ENCODE data around the gene RANBP1. TPM values are rescaled to one million over a fixed set of nuclear protein-coding genes. Genes with fewer than 3 reads are reported as not detected.

Gene RANBP1
- total and polyA plus RNA-seq, 9 of the 15 experiments (the other 6 are each of a cell fraction or from before 2014, with no cell fraction given) = 162 to 2,891 (median 1,289) TPM

DNA sequence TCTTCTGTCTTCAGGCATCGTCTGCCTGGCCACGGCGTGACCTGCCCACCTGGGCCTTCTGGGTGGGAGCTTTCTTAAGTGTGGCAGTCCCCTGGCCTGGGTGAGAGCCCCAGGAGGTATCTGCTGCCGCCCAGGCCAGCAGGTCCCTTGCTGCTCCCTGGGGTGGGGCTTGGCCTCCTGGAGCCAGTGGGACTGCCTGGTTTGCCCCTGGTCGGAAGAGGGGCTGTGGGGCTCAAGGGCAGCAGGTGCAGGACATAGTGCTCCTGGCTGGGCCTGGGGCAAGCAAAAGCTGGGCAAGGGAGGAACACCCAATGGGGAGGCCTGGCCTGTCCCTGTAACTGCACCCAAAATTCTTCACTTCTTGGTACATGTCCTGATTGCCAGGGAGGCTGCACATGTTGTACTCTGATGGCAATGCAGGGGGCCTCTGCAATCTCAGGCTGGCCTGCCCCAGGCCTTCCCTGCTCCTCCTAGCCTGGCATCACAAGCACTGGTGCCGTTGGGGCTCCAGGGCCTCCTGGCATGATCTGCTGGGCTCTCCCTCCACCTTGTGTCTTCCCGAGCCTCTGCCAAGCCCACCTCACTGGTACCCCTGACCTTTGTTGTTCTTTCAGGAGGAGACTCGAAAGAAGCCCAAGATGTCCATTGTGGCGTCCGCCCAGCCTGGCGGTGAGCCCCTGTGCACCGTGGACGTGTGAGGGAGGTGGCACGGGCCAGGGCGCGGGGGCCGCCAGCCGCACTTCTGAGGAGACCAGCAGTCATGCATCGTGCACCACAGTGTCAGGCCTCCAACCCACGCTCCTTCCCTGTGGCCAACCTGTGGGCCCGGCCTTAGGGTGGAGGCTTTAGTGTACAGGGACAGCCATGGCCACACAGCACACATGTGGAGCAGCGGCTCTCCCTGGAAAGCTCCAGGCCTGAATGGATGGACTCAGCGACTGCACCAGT is 6.2 kb upstream of the RANBP1 start (continued):
- TF ChIP-seq, protein P1, sequence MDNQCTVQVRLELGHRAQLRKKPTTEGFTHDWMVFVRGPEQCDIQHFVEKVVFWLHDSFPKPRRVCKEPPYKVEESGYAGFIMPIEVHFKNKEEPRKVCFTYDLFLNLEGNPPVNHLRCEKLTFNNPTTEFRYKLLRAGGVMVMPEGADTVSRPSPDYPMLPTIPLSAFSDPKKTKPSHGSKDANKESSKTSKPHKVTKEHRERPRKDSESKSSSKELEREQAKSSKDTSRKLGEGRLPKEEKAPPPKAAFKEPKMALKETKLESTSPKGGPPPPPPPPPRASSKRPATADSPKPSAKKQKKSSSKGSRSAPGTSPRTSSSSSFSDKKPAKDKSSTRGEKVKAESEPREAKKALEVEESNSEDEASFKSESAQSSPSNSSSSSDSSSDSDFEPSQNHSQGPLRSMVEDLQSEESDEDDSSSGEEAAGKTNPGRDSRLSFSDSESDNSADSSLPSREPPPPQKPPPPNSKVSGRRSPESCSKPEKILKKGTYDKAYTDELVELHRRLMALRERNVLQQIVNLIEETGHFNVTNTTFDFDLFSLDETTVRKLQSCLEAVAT (IDR thresholded peaks at IDR 0.05) = no peak
- no peak for TF ChIP-seq ZFP1 (CRISPR knock-in tag; IDR thresholded peaks at IDR 0.05)
- no peak for TF ChIP-seq MEF2D (tag; conservative IDR thresholded peaks at IDR 0.05; ENCODE audit: low read depth)
- TF ChIP-seq STAT5B (CRISPR knock-in tag; IDR thresholded peaks at IDR 0.05) = no peak
- no peak for TF ChIP-seq ATF1 (CRISPR knock-in tag; IDR thresholded peaks at IDR 0.05)
- no peak for TF ChIP-seq ATF1 (tag; IDR thresholded peaks at IDR 0.05)
- TF ChIP-seq, protein P2, sequence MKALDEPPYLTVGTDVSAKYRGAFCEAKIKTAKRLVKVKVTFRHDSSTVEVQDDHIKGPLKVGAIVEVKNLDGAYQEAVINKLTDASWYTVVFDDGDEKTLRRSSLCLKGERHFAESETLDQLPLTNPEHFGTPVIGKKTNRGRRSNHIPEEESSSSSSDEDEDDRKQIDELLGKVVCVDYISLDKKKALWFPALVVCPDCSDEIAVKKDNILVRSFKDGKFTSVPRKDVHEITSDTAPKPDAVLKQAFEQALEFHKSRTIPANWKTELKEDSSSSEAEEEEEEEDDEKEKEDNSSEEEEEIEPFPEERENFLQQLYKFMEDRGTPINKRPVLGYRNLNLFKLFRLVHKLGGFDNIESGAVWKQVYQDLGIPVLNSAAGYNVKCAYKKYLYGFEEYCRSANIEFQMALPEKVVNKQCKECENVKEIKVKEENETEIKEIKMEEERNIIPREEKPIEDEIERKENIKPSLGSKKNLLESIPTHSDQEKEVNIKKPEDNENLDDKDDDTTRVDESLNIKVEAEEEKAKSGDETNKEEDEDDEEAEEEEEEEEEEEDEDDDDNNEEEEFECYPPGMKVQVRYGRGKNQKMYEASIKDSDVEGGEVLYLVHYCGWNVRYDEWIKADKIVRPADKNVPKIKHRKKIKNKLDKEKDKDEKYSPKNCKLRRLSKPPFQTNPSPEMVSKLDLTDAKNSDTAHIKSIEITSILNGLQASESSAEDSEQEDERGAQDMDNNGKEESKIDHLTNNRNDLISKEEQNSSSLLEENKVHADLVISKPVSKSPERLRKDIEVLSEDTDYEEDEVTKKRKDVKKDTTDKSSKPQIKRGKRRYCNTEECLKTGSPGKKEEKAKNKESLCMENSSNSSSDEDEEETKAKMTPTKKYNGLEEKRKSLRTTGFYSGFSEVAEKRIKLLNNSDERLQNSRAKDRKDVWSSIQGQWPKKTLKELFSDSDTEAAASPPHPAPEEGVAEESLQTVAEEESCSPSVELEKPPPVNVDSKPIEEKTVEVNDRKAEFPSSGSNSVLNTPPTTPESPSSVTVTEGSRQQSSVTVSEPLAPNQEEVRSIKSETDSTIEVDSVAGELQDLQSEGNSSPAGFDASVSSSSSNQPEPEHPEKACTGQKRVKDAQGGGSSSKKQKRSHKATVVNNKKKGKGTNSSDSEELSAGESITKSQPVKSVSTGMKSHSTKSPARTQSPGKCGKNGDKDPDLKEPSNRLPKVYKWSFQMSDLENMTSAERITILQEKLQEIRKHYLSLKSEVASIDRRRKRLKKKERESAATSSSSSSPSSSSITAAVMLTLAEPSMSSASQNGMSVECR (CRISPR knock-in tag; IDR thresholded peaks at IDR 0.05) = no peak
- TF ChIP-seq, protein P3, sequence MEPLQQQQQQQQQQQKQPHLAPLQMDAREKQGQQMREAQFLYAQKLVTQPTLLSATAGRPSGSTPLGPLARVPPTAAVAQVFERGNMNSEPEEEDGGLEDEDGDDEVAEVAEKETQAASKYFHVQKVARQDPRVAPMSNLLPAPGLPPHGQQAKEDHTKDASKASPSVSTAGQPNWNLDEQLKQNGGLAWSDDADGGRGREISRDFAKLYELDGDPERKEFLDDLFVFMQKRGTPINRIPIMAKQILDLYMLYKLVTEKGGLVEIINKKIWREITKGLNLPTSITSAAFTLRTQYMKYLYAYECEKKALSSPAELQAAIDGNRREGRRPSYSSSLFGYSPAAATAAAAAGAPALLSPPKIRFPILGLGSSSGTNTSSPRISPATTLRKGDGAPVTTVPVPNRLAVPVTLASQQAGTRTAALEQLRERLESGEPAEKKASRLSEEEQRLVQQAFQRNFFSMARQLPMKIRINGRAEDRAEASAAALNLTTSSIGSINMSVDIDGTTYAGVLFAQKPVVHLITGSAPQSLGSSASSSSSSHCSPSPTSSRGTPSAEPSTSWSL (CRISPR knock-in tag; IDR thresholded peaks at IDR 0.05; ENCODE audit: borderline replicate concordance) = no peak
- TF ChIP-seq, protein P4, sequence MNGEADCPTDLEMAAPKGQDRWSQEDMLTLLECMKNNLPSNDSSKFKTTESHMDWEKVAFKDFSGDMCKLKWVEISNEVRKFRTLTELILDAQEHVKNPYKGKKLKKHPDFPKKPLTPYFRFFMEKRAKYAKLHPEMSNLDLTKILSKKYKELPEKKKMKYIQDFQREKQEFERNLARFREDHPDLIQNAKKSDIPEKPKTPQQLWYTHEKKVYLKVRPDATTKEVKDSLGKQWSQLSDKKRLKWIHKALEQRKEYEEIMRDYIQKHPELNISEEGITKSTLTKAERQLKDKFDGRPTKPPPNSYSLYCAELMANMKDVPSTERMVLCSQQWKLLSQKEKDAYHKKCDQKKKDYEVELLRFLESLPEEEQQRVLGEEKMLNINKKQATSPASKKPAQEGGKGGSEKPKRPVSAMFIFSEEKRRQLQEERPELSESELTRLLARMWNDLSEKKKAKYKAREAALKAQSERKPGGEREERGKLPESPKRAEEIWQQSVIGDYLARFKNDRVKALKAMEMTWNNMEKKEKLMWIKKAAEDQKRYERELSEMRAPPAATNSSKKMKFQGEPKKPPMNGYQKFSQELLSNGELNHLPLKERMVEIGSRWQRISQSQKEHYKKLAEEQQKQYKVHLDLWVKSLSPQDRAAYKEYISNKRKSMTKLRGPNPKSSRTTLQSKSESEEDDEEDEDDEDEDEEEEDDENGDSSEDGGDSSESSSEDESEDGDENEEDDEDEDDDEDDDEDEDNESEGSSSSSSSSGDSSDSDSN (IDR thresholded peaks at IDR 0.05; ENCODE audit: borderline replicate concordance in 1 of 2, low read depth in 2 of 2, low read length in 2 of 2) = no peak
- TF ChIP-seq, protein P5, sequence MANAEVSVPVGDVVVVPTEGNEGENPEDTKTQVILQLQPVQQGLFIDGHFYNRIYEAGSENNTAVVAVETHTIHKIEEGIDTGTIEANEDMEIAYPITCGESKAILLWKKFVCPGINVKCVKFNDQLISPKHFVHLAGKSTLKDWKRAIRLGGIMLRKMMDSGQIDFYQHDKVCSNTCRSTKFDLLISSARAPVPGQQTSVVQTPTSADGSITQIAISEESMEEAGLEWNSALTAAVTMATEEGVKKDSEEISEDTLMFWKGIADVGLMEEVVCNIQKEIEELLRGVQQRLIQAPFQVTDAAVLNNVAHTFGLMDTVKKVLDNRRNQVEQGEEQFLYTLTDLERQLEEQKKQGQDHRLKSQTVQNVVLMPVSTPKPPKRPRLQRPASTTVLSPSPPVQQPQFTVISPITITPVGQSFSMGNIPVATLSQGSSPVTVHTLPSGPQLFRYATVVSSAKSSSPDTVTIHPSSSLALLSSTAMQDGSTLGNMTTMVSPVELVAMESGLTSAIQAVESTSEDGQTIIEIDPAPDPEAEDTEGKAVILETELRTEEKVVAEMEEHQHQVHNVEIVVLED (CRISPR knock-in tag; IDR thresholded peaks at IDR 0.05) = no peak
- no peak for TF ChIP-seq NR3C1 (CRISPR knock-in tag; IDR thresholded peaks at IDR 0.05)
- TF ChIP-seq NR2C2 (CRISPR knock-in tag; IDR thresholded peaks at IDR 0.05) = no peak
- no peak for TF ChIP-seq NR2C2 (tag; IDR thresholded peaks at IDR 0.05)
- TF ChIP-seq PHB (CRISPR knock-in tag; IDR thresholded peaks at IDR 0.05) = 0 out of 2 replicates have a peak, but pooled peaks have one; percentile 27
- TF ChIP-seq XRCC4 (IDR thresholded peaks at IDR 0.05; ENCODE audit: extremely low read depth, insufficient read depth, insufficient read length) = no peak
- no peak for TF ChIP-seq CXXC5 (CRISPR knock-in tag; IDR thresholded peaks at IDR 0.05)

Measured in K562 (cell line).